Mesendoderm (in vitro differentiated cells): ENCODE measurements around the gene GGT5.
"Not testable (repeated sequence)": the region's sequence is repeated elsewhere in the genome, so short reads cannot be mapped to it uniquely, and the experiment has no call there.

Experiments used
- DNase-seq: peaks from one replicate; pipeline ENCODE4 v3.0.0; 2013
- H2AK5ac ChIP-seq: 2 replicates; pipeline ENCODE4 v1.6.1; 2013; ENCODE audit warnings: low read length, inconsistent platforms
- H2BK120ac ChIP-seq: 2 replicates; pipeline ENCODE4 v1.6.1; 2013; ENCODE audit warnings: low read depth, mild to moderate bottlenecking, low read length, moderate library complexity, mixed read lengths
- H2BK15ac ChIP-seq: replicated peaks from 2 replicates; pipeline ENCODE4 v1.6.1; 2013; ENCODE audit warnings: low read depth, mild to moderate bottlenecking, moderate library complexity
- H2BK5ac ChIP-seq: 2 replicates; pipeline ENCODE4 v1.6.1; 2013; ENCODE audit warnings: low read length, inconsistent platforms
- H3K18ac ChIP-seq: 2 replicates; pipeline ENCODE4 v1.6.1; 2013; ENCODE audit warnings: mild to moderate bottlenecking, low read length, mixed read lengths
- H3K23ac ChIP-seq: one replicate; pipeline ENCODE4 v1.6.1; 2013; ENCODE audit warnings: low read length
- H3K27ac ChIP-seq: 2 replicates; pipeline ENCODE4 v1.5.1; 2013; ENCODE audit warnings: low read depth, mild to moderate bottlenecking, inconsistent platforms, low read length, moderate library complexity
- H3K27me3 ChIP-seq: 2 replicates; pipeline ENCODE4 v1.6.1; 2013; ENCODE audit warnings: low read length, control low read depth, mild to moderate bottlenecking, inconsistent platforms; ENCODE audit not compliant: insufficient read depth, poor library complexity
- H3K36me3 ChIP-seq: 2 replicates; pipeline ENCODE4 v1.6.1; 2013; ENCODE audit warnings: low read length, inconsistent platforms; ENCODE audit not compliant: control insufficient read depth, insufficient read depth
- H3K4ac ChIP-seq: one replicate; pipeline ENCODE4 v1.6.1; 2013; ENCODE audit warnings: low read depth, mild to moderate bottlenecking, low read length, moderate library complexity
- H3K4me1 ChIP-seq: 2 replicates; pipeline ENCODE4 v1.6.1; 2013; ENCODE audit warnings: low read depth, low read length, inconsistent platforms; ENCODE audit not compliant: control insufficient read depth
- H3K4me2 ChIP-seq: 2 replicates; pipeline ENCODE4 v1.6.1; 2013; ENCODE audit warnings: low read length
- H3K4me3 ChIP-seq: 2 replicates; pipeline ENCODE4 v1.5.1; 2013; ENCODE audit warnings: mild to moderate bottlenecking, low read length
- H3K56ac ChIP-seq: one replicate; pipeline ENCODE4 v1.6.1; 2013; ENCODE audit warnings: low read length
- H3K79me1 ChIP-seq: 2 replicates; pipeline ENCODE4 v1.6.1; 2013; ENCODE audit warnings: low read length, inconsistent platforms
- H3K79me2 ChIP-seq: 2 replicates; pipeline ENCODE4 v1.6.1; 2013; ENCODE audit warnings: mild to moderate bottlenecking, low read length; ENCODE audit not compliant: control insufficient read depth, insufficient read depth
- H3K9ac ChIP-seq: 2 replicates; pipeline ENCODE4 v1.6.1; 2013; ENCODE audit warnings: low read length, inconsistent platforms
- H4K5ac ChIP-seq: one replicate; pipeline ENCODE4 v1.6.1; 2013; ENCODE audit warnings: low read length
- H4K8ac ChIP-seq: one replicate; pipeline ENCODE4 v1.6.1; 2013; ENCODE audit warnings: low read depth, mild to moderate bottlenecking, control low read depth, low read length, moderate library complexity
- WGBS: extraction: QIAGEN DNeasy Blood & Tissue Kit; methylation state at CpG from one replicate; pipeline ENCODE4 v1.1.7; 2013; ENCODE audit warnings: low lambda C conversion rate, missing lambda C conversion rate; ENCODE audit not compliant: insufficient coverage; ENCODE audit errors: extremely low coverage; 5-methylcytosine and 5-hydroxymethylcytosine counted together

GGT5 gene

DNA sequence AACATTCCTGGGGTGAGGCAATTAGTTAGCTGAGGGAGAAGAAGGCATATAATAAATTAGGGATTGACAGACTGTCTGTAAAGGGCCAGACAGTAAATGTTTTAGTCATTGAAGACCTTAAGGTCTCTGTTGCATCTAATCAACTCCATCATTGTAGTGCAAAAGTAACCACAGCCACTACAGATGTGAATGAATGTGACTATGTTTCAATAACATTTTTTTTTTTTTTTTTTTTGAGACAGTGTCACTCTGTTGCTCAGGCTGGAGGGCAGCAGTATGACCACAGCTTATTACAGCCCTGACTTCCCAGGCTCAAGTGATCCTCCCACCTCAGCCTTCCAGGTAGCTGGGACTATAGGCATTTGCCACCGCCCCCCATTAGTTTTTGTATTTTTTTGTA, 35.5 kb upstream of the GGT5 start:
- Histone ChIP-seq H3K79me2 (peaks cover 17% of the 10 kb centered on the region), H3K18ac (peak overlapping the region; percentile 28)
- not testable (repeated sequence) for H3K56ac ChIP-seq, H3K9ac ChIP-seq, H4K8ac ChIP-seq, H3K4ac ChIP-seq, H3K27me3 ChIP-seq, H3K4me1 ChIP-seq, H3K4me2 ChIP-seq, H3K36me3 ChIP-seq, DNase-seq, H4K5ac ChIP-seq, H3K79me1 ChIP-seq, H3K4me3 ChIP-seq, H3K23ac ChIP-seq, H2BK15ac ChIP-seq, H2AK5ac ChIP-seq, H3K27ac ChIP-seq, H2BK120ac ChIP-seq, H2BK5ac ChIP-seq
- WGBS = no CpG with 5 or more reads among the region's 1 CpG

DNA sequence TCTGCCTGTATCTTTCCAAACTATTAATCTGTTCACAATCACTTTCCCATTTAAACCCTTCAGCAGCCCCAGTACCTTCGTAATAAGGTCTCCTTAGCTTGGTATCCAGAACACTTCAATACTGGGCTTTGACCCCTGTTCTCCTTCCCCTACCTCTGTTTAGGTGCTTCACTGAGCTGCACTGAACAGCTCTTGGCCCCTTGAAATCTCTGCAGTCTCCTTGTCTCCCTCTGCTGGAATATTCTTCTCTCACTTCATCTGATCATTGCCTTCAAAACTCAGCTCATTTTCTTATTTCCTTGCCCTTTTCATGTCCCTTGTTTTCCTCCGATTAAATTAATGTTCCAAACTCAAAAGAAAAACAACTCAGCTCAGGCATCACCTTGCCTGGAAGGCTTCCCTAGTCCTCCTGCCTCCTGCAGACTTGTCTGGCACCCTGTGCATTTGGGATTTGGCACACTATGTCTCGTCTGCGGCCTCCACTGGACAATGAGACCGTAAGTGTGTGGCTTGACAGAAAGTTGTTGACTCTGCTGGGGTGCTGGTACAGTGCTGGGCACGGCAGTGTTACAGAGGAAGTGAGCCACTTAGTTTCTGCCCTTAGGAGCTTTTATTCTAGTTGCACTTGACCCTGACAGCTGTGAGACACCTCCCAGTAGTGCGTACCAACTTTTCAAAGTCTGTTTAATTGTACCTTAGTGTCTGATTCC, 30.0 kb upstream of the GGT5 start:
- H3K4me3 ChIP-seq, H3K23ac ChIP-seq, H3K4ac ChIP-seq, H2BK15ac ChIP-seq, H3K27ac ChIP-seq, H2BK120ac ChIP-seq, H2BK5ac ChIP-seq, H2AK5ac ChIP-seq, H3K18ac ChIP-seq, H3K4me1 ChIP-seq, H3K27me3 ChIP-seq, H3K4me2 ChIP-seq, H3K79me1 ChIP-seq, H4K8ac ChIP-seq, H3K9ac ChIP-seq, DNase-seq, H4K5ac ChIP-seq, H3K36me3 ChIP-seq: not testable (repeated sequence)
- peaks cover 33% of the 10 kb centered on the region for H3K79me2 ChIP-seq
- WGBS = no CpG with 5 or more reads among the region's 7 CpGs
- peak overlapping the region; percentile 42 for H3K56ac ChIP-seq

DNA sequence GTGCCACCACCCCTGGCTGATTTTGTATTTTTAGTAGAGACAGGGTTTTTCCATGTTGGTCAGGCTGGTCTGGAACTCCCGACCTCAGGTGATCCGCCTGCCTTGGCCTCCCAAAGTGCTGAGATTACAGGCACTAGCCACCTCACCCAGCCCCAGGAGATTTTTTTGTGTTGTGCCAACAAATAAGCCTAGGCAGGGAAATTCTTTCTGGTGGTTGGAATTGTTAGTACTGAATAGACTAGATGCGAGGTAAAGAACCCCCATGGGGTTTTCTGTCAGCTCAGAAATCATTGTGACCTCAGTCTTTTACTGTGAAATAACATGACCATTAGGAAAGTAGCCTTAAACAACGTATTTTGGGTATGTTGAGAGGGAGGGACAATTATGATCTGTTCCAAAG, 29.0 kb upstream of the GGT5 start:
- H2AK5ac ChIP-seq, H3K79me1 ChIP-seq, H3K4me1 ChIP-seq, H3K56ac ChIP-seq, H3K27me3 ChIP-seq, H3K36me3 ChIP-seq, H3K18ac ChIP-seq, H3K27ac ChIP-seq, H3K4ac ChIP-seq, H2BK5ac ChIP-seq, H3K4me2 ChIP-seq, H2BK120ac ChIP-seq, H4K8ac ChIP-seq, H3K4me3 ChIP-seq, H3K9ac ChIP-seq, H3K23ac ChIP-seq, H2BK15ac ChIP-seq, H4K5ac ChIP-seq: not testable (repeated sequence)
- H3K79me2 ChIP-seq = peaks cover 33% of the 10 kb centered on the region
- WGBS = no CpG with 5 or more reads among the region's 4 CpGs
- peak; percentile 56 for DNase-seq

DNA sequence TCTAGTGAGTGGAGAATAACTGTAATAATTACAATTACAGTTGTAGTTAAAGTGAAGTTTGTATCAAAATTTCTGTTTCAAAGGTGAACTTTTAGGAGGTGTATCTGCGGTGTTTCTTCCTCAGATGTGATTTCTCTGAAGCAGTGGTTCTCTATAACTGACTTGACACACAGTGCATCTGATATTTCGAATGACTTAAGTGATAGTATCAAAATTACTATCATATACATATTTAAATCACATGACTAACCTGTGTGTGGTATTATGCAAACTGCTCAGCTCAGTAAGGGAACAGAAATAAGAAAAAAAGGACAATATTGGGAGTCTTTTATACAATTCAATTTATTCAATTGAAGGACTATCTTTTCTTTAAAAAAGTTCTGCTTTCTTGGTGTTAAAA, 28.1 kb upstream of the GGT5 start:
- H2BK5ac ChIP-seq, H3K4me2 ChIP-seq, H4K5ac ChIP-seq, H4K8ac ChIP-seq, H3K27ac ChIP-seq, H3K23ac ChIP-seq, H3K9ac ChIP-seq, DNase-seq, H3K79me1 ChIP-seq, H3K56ac ChIP-seq, H2BK15ac ChIP-seq, H3K4me3 ChIP-seq, H2BK120ac ChIP-seq, H3K4me1 ChIP-seq, H3K27me3 ChIP-seq, H2AK5ac ChIP-seq, H3K18ac ChIP-seq, H3K36me3 ChIP-seq, H3K4ac ChIP-seq: not testable (repeated sequence)
- WGBS = no CpG with 5 or more reads among the region's 2 CpGs
- peaks cover 33% of the 10 kb centered on the region for H3K79me2 ChIP-seq

DNA sequence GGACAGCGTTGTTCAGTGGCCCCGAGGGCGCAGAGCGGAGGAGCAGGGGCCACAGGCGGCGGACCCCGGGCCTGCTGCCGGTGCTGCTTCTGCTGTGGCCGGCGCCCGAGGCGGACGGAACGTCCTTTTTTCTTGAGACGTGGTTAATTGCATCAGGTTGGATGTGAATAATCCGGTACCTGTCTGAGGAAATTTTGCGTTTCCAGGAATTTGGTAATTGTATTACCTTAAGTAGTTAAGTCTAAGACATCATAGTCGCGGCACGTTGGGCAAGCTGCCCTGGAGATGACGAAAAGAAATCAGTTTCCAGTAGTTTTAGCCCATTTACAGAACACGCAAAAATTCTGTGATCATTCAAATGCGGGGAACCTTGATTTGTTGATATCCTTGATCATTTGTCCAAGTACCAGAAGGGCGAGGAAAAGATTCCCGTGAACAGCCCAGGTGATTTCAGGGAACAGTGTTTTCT, 26.5 kb upstream of the GGT5 start:
- no peak overlapping the region for H2BK15ac ChIP-seq
- peak overlapping the region; percentile 54 for H3K18ac ChIP-seq
- H3K4me1 ChIP-seq = no peaks in the 10 kb centered on the region
- WGBS = no CpG with 5 or more reads among the region's 25 CpGs
- peak overlapping the region; percentile 83 for H3K23ac ChIP-seq
- peak overlapping the region; percentile 21 for H3K4ac ChIP-seq
- peaks cover 31% of the 10 kb centered on the region for H3K79me2 ChIP-seq
- no peak overlapping the region for H2BK120ac ChIP-seq
- no peaks in the 10 kb centered on the region for H3K36me3 ChIP-seq
- H4K8ac ChIP-seq = no peak overlapping the region
- peak overlapping the region; percentile 88 for H3K4me3 ChIP-seq
- peak overlapping the region; percentile 96 for H3K27ac ChIP-seq
- H3K4me2 ChIP-seq = peak overlapping the region; percentile 85
- H3K56ac ChIP-seq = peak overlapping the region; percentile 98
- H2BK5ac ChIP-seq = peak overlapping the region; percentile 90
- peak overlapping the region; percentile 14 for H2AK5ac ChIP-seq
- no peaks in the 10 kb centered on the region for H3K27me3 ChIP-seq
- H3K79me1 ChIP-seq = peaks cover 5% of the 10 kb centered on the region
- DNase-seq = no peak
- H4K5ac ChIP-seq = no peak overlapping the region
- H3K9ac ChIP-seq = peak overlapping the region; percentile 98
